Transverse colon (tissue), 4 donors: Measurements from ENCODE around the gene TTC6.

ENCODE experiments used
- CTCF ChIP-seq, 5 experiments: fragments of 200-600 bp in 3 of 5; fragments of 450-650 bp in 2 of 5; sonication (generic) in 3 of 5; IDR thresholded peaks; 1 replicate in 2 of 5; 2 replicates in 3 of 5; pipeline ENCODE4 v1.5.1; 2016 to 2017; ENCODE audit warnings: antibody characterized with exemption in 5 of 5, inconsistent platforms in 3 of 5, mild to moderate bottlenecking in 2 of 5, moderate library complexity in 1 of 5
- POLR2AphosphoS5 ChIP-seq, 3 donors: sonication (generic); formaldehyde crosslinking; IDR thresholded peaks; one replicate each; pipeline ENCODE4 v1.6.1; 2016; ENCODE audit warnings: antibody characterized with exemption in 3 of 3

- no peak for TF ChIP-seq CTCF (IDR thresholded peaks at IDR 0.05)
- TF ChIP-seq POLR2AphosphoS5 (IDR thresholded peaks at IDR 0.05), result no peak
Observed at GRCh38 chr14:37642125-37642524, 46.7 kb downstream of the TTC6 start.
